Gastrocnemius medialis (tissue), 4 donors: Measurements from ENCODE around the gene LYRM9. TPM values are rescaled to one million over a fixed set of nuclear protein-coding genes. Genes with fewer than 3 reads are reported as not detected.

Experiments
- ATAC-seq, 2 donors: fragments of 150-250 bp; one replicate each; pipeline ENCODE4 v1.9.1; 2016
- DNase-seq, 2 donors: peaks; one replicate each; pipeline ENCODE4 v3.0.0-alpha.2; 2019
- H3K27ac ChIP-seq, 4 donors: fragments of 200-600 bp; sonication (generic); 1 replicate in 1 of 4; 2 replicates in 3 of 4; pipeline ENCODE4 v1.5.1; 2016 to 2018; ENCODE audit warnings: mild to moderate bottlenecking in 2 of 4, moderate library complexity in 1 of 4
- H3K27me3 ChIP-seq, 3 donors: fragments of 200-600 bp; sonication (generic) in 2 of 3; 1 replicate in 1 of 3; 2 replicates in 2 of 3; pipeline versions ENCODE4 v1.5.1 to v1.6.0; 2016 to 2019; ENCODE audit warnings: mild to moderate bottlenecking in 1 of 3, moderate library complexity in 1 of 3
- H3K36me3 ChIP-seq, 2 donors: fragments of 200-600 bp; sonication (generic) in 1 of 2; one replicate each; pipeline ENCODE4 v1.5.1; 2017 to 2018
- H3K4me1 ChIP-seq, 2 donors: fragments of 200-600 bp; sonication (generic) in 1 of 2; one replicate each; pipeline ENCODE4 v1.5.1; 2016 to 2017; ENCODE audit warnings: mild to moderate bottlenecking in 2 of 2
- H3K4me3 ChIP-seq, 4 donors: fragments of 200-600 bp; sonication (generic) in 3 of 4; 1 replicate in 1 of 4; 2 replicates in 3 of 4; pipeline ENCODE4 v1.5.1; 2016 to 2019; ENCODE audit warnings: mild to moderate bottlenecking in 2 of 4
- H3K9me3 ChIP-seq, 3 donors: fragments of 200-600 bp; sonication (generic) in 2 of 3; 1 replicate in 1 of 3; 2 replicates in 2 of 3; pipeline ENCODE4 v1.5.1; 2016 to 2019
- CTCF ChIP-seq, 5 experiments: fragments of 450-650 bp in 3 of 5; fragments of 200-600 bp in 2 of 5; sonication (generic) in 2 of 5; IDR thresholded peaks in 4 of 5; conservative IDR thresholded peaks in 1 of 5; 1 replicate in 4 of 5; 2 replicates in 1 of 5; pipeline ENCODE4 v1.5.1; 2016 to 2019; ENCODE audit warnings: antibody characterized with exemption in 5 of 5, mild to moderate bottlenecking in 3 of 5, moderate library complexity in 3 of 5
- POLR2A ChIP-seq, 2 donors: fragments of 450-650 bp; IDR thresholded peaks; one replicate each; pipeline ENCODE4 v1.6.1; 2017; ENCODE audit warnings: antibody characterized with exemption in 2 of 2, mild to moderate bottlenecking in 2 of 2, moderate library complexity in 2 of 2
- in situ Hi-C, 4 donors: fragments of 200-750 bp; cut with MboI; loops; one replicate each; pipeline versions ENCODE4 v1.15.0 to v1.8.0; 2017; ENCODE audit warnings: low sequenced_read_pairs in 4 of 4
- intact Hi-C: fragments of 100-400 bp; cut with DNase I; formaldehyde crosslinking; loops from one replicate; pipeline ENCODE4 v1.15.1; 2023; ENCODE audit warnings: low total_unique reads
- total RNA-seq, 4 donors: library from RNA; depleted of rRNA; stranded (reverse); fragments of >200 nt; gene quantifications; one replicate each; pipeline versions ENCODE4 v1.1.0 to v1.2.3, GENCODE V29; 2016

Gene LYRM9
- total RNA-seq, 4 donors from 2014 or later: 5.9 to 37.2 (median 9.6) TPM

GRCh38 chr17:27862840-27863239, 30.3 kb downstream of the LYRM9 start:
- in situ Hi-C loops: no loop called here
- TF ChIP-seq CTCF (IDR thresholded peaks at IDR 0.05 in 4 of 5, conservative IDR thresholded peaks at IDR 0.05 in 1 of 5): no peak
- TF ChIP-seq POLR2A (IDR thresholded peaks at IDR 0.05): no peak
- H3K4me1 ChIP-seq: no peaks in the 10 kb centered on the region
- H3K27me3 ChIP-seq: no peaks in the 10 kb centered on the region
- H3K9me3 ChIP-seq: no peaks in the 10 kb centered on the region
- no peak overlapping the region for H3K4me3 ChIP-seq
- DNase-seq: no peak
- intact Hi-C loops: no loop called here
- H3K27ac ChIP-seq: no peak overlapping the region
- ATAC-seq: no peak
- H3K36me3 ChIP-seq: no peaks in the 10 kb centered on the region

GRCh38 chr17:27862004-27862403, 31.2 kb downstream of the LYRM9 start:
- ATAC-seq (no peak), DNase-seq (no peak)
- Histone ChIP-seq H3K4me1 (no peaks in the 10 kb centered on the region), H3K4me3 (no peak overlapping the region), H3K27ac (no peak overlapping the region), H3K9me3 (no peaks in the 10 kb centered on the region), H3K27me3 (no peaks in the 10 kb centered on the region), H3K36me3 (no peaks in the 10 kb centered on the region)
- in situ Hi-C loops (no loop called here), intact Hi-C loops (no loop called here)
- TF ChIP-seq CTCF (IDR thresholded peaks at IDR 0.05 in 4 of 5, conservative IDR thresholded peaks at IDR 0.05 in 1 of 5) (no peak), POLR2A (IDR thresholded peaks at IDR 0.05) (no peak)

GRCh38 chr17:27860971-27861664, 32.0 kb downstream of the LYRM9 start:
- no peak for ATAC-seq

GRCh38 chr17:27858621-27859305, 34.4 kb downstream of the LYRM9 start:
- Histone ChIP-seq H3K4me3 (no peak overlapping the region), H3K27ac (no peak overlapping the region), H3K9me3 (no peaks in the 10 kb centered on the region), H3K4me1 (no peaks in the 10 kb centered on the region), H3K27me3 (no peaks in the 10 kb centered on the region), H3K36me3 (no peaks in the 10 kb centered on the region)
- ATAC-seq: no peak
- intact Hi-C loops: no loop called here
- in situ Hi-C loops: no loop called here
- TF ChIP-seq POLR2A (IDR thresholded peaks at IDR 0.05) (no peak), CTCF (IDR thresholded peaks at IDR 0.05 in 4 of 5, conservative IDR thresholded peaks at IDR 0.05 in 1 of 5) (no peak)
- DNase-seq: no peak

More at GRCh38 chr17:27860971-27861664, 32.0 kb downstream of the LYRM9 start:
- no peak overlapping the region for H3K4me3 ChIP-seq
- H3K27ac ChIP-seq: no peak overlapping the region
- no peaks in the 10 kb centered on the region for H3K27me3 ChIP-seq
- no peak for DNase-seq
- no peaks in the 10 kb centered on the region for H3K36me3 ChIP-seq
- intact Hi-C loops: no loop called here
- no peaks in the 10 kb centered on the region for H3K9me3 ChIP-seq
- in situ Hi-C loops: no loop called here
- no peak for TF ChIP-seq POLR2A (IDR thresholded peaks at IDR 0.05)
- no peak for TF ChIP-seq CTCF (IDR thresholded peaks at IDR 0.05 in 4 of 5, conservative IDR thresholded peaks at IDR 0.05 in 1 of 5)
- no peaks in the 10 kb centered on the region for H3K4me1 ChIP-seq
